Measurements from ENCODE around the gene CPA4.

The CPA4 gene

DNA sequence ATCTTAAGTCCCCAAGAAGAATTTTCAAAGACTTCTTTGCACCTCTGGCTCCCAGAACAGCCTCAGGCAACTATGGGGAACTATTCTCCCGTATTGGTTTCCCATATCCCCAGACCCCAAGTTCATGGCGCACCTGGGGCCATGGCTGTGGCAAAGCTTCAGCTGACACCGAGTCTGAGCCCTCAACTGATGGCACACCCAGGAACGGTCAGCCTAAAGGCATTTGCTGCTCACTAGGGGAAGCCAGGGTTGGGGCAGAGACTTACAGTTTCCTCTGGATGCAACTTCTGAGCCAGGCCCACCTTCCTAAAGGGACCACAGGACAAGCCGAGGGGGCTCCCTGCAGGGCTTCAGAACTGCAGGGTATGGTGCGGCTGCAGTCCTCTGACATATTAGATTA, 73.6 kb downstream of the CPA4 start:
- no peak for DNase-seq

DNA sequence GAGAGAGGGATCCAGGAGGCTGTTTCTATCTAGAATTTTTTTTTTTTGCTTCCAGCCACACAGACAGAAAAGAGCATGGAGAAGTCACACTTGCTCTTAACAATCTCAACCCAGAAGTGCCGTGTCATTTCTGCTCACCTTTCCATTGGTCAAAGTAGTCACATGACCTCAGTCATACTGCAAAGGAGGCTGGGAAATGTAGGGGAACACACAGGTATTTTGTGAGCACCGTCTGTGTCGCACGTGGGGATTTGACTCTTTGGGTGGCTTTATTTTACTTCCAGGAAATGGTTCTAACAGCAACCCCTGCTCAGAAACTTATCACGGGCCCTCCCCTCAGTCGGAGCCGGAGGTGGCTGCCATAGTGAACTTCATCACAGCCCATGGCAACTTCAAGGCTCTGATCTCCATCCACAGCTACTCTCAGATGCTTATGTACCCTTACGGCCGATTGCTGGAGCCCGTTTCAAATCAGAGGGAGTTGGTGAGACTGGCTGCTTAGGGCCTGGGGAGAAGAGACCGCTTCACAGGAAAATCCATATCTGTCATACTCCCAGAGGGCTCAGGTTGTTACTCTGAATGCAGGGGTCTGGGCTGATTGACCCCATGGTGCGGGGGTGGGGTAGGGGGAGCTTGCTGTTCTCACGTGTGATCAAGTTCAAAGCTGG, 74.3 kb downstream of the CPA4 start:
- no peak for DNase-seq

DNA sequence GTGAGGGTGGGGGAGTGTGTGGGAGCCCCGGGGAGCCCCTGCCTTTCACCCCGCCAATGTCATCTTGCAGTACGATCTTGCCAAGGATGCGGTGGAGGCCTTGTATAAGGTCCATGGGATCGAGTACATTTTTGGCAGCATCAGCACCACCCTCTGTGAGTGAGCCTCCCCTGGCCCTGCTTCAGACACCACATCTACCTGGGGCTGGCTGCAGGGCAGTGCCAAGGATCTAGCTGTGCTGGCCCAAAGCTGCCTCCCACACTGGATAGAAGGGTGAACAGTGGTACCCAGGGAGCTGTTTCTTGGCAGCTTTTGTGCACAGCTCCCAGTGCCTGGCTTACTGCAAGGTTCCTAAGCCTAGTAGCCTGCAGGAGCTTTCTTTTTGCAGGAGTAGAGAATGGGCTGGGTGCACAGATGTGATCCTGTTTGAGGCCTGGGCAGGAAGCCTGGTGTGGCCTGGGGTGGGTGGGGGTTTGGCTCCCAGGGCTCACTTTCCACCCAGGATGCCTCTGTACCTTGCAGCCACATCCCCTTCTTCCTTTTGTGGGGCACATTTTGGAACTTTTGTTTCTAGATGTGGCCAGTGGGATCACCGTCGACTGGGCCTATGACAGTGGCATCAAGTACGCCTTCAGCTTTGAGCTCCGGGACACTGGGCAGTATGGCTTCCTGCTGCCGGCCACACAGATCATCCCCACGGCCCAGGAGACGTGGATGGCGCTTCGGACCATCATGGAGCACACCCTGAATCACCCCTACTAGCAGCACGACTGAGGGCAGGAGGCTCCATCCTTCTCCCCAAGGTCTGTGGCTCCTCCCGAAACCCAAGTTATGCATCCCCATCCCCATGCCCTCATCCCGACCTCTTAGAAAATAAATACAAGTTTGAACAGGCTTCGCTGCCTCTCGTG, 75.1 kb downstream of the CPA4 start:
- DNase-seq: no peak

DNA sequence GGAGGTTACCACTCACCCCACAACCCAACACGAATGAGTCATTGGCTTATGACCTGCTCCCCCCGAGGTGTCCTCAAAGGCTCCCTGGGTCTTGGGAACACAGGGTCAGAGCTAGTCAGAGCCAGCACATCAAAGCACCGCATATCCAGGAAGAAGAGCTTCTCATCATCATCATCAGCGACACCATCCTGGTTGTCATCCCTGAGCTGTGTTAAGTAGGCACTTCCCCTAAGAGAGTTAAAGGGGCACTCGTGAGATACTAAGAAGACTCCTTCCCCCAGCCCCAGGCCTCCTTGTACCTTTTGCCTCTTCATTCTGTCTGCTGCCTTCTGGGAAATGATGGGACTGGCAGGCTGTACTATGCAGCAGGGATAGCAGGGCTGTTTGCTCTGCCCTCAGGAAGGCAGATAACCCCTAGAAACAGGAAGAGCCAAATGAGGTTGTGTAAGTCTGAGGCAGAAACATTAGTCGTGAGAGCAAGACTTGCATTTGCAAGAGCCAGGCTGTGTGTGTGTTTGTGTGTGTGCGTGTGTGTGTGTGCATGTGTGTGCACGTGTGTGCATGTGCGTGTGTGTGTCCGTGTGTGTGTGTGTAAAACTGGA, 76.2 kb downstream of the CPA4 start:
- DNase-seq: no peak

DNA sequence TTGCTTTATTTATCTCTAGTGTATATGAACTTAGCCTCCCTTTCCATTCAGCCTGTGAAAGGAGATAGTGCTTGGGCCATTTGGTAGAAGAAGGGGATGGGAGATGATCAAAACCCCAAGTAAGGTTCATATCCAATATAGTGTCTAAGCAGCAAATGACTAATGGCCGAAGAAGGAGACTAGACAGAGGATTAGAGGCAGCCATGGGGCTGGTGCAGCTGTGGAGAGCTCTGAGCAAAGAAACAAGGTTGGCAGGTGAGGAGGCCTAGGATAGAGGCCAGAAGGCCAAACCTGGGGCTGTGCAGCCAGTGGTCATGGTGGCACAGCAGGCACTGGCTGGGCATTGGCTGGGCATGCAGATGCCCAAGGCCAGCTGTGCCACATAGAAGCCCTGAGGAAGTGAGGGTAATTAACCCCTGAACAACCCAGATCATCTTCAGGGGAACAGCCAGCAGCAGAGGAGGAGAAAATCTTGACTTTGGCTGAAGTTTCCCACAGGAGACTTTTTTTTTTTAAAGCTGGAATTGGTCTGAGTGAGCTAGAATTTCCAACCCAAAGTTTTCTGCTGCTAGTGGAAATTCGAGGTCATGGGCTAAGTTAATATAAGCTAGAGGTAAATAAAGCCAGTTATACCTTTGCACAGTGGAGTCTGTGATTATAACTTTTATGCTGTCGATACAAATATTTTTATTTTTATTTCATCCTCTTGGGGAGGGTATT, 77.0 kb downstream of the CPA4 start:
- no peak for DNase-seq

DNA sequence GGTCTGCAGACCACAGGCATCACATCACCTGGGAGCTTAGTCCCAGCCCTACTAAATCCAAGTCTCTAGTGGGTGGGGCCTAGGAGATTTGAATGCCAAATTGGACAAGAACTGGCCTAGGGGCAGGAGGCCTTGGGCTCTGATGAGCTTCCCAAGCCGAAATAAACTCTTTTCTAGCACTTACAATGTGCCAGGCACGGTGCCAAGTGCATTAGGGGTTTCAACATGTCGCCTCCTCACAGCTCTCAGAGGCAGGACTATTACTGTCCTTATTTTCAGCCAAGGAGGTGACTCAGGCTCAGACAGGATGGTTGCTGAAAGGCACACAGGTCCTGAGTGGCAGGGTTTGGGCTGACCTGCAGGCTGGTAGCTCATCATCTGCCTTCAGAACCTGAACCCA, 78.1 kb downstream of the CPA4 start:
- DNase-seq: no peak

DNA sequence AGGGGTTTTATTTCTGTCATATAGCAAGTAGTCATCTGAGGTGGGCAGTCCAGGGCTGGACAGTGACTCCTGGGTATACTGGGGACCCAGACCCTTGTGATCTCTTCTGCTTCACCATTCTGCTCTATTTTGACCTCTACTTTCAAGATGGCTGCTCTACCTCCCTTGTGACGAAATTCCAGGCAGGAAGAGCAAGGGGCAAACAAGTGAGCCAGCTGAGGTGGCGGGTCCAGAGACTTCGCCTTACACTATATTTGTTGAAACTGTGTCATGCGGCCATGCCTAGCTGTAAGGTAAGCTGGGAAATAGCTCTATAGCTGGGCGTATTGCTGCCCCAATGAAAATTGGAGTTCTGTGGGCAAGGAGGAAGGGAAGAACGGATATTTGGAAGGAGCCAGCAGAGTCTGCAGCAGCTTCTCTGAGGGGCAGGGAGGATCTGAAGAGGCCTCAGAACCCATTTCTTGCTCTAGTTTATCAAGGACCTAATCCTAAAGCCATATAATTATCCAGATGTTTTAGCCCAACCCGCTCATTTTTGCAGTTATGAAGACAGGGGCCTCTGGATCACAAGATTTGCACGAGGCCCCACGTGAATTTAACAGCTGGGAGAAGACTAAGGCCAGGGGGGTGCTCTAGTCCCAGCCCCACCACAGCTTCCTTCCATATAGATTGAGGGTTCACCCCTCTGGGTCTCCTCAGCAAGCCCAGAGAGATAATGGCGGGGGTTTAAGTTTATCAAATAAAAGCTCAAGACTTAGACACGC, 79.6 kb downstream of the CPA4 start:
- DNase-seq: no peak

Data from stimulated activated naive CD4-positive, alpha-beta T cell treated with Interleukin-2 at 50 U/mL for 16 hours (primary cell).